GM12878 (cell line): ENCODE results near the gene SUN5. TPM values are rescaled to one million over a fixed set of nuclear protein-coding genes. Genes with fewer than 3 reads are reported as not detected.

Source experiments
- ATAC-seq: fragments of 200-7000 bp; cut with Tn5 transposase; 3 replicates; pipeline ENCODE4 v1.9.1; 2020; ENCODE audit warnings: mild to moderate bottlenecking, moderate library complexity
- BruUV-seq: library from RNA; stranded (reverse); fragments of 400-500 nt; replicated peaks from 2 replicates; lab custom pipeline; 2021; lab: Mats Ljungman, UMichigan
- CTCF ChIA-PET: fragments of 300-600 bp; sonication (Branson Sonifier 250); formaldehyde crosslinking; extraction: SDS; loops from one replicate; lab custom pipeline; 2021; ENCODE audit warnings: inconsistent platforms; lab: Yijun Ruan, JAX
- POLR2A ChIA-PET: fragments of 350-600 bp; formaldehyde crosslinking; extraction: SDS; loops from one replicate; lab custom pipeline; 2021; ENCODE audit warnings: inconsistent platforms; lab: Charles Lee
- RAD21 ChIA-PET: fragments of 300-600 bp; sonication (Branson Sonifier 250); formaldehyde crosslinking; loops from one replicate; lab custom pipeline; 2023; ENCODE audit warnings: antibody characterized with exemption; ENCODE audit not compliant: unreplicated experiment; lab: Charles Lee
- SMC1A ChIA-PET: fragments of 300-600 bp; sonication (Branson Sonifier 250); formaldehyde crosslinking; loops from one replicate; lab custom pipeline; 2023; ENCODE audit not compliant: unreplicated experiment, uncharacterized antibody; lab: Charles Lee
- DNase-seq: peaks from one replicate; pipeline ENCODE4 v3.0.0-alpha.2; 2011; ENCODE audit warnings: low read depth, low spot score
- FAIRE-seq: peaks from 3 replicates; lab custom pipeline; 2011; peaks lifted over from hg19 to GRCh38; lab: Jason Lieb, UNC
- H2AFZ ChIP-seq: 2 replicates; pipeline ENCODE4 v1.6.0; 2011; ENCODE audit warnings: low read depth, low read length, control low read depth; ENCODE audit not compliant: control insufficient read depth
- H3K27ac ChIP-seq: 2 replicates; pipeline ENCODE4 v1.5.1; 2011; ENCODE audit warnings: control low read depth; ENCODE audit not compliant: control insufficient read depth, insufficient read depth
- H3K27me3 ChIP-seq, 2 experiments: replicated peaks in 1 of 2; 2 replicates each; pipeline versions ENCODE4 v1.6.0 to v1.6.1; 2011; ENCODE audit warnings: low read length in 1 of 2; ENCODE audit not compliant: control insufficient read depth in 2 of 2, insufficient read depth in 2 of 2
- H3K36me3 ChIP-seq, 2 experiments: 2 replicates each; pipeline ENCODE4 v1.5.1; 2011; ENCODE audit warnings: low read length in 1 of 2; ENCODE audit not compliant: control insufficient read depth in 2 of 2, insufficient read depth in 2 of 2
- H3K4me1 ChIP-seq: 2 replicates; pipeline ENCODE4 v1.6.1; 2011; ENCODE audit warnings: mild to moderate bottlenecking, low read length, moderate library complexity, mixed read lengths; ENCODE audit not compliant: control insufficient read depth, insufficient read depth
- H3K4me2 ChIP-seq: 2 replicates; pipeline ENCODE4 v1.6.0; 2011; ENCODE audit warnings: control low read depth; ENCODE audit not compliant: control insufficient read depth, insufficient read depth
- H3K4me3 ChIP-seq: fragments of 200-600 bp; sonication (generic); 2 replicates; pipeline ENCODE4 v1.5.1; 2016
- H3K79me2 ChIP-seq: 2 replicates; pipeline ENCODE4 v1.6.0; 2011; ENCODE audit warnings: low read length; ENCODE audit not compliant: control insufficient read depth, insufficient read depth
- H3K9ac ChIP-seq: 2 replicates; pipeline ENCODE4 v1.8.0; 2011; ENCODE audit warnings: low read length, control low read depth, mixed read lengths; ENCODE audit not compliant: control insufficient read depth, insufficient read depth
- H3K9me3 ChIP-seq: replicated peaks from 3 replicates; pipeline ENCODE4 v1.5.1; 2011; ENCODE audit warnings: mild to moderate bottlenecking, low read length; ENCODE audit not compliant: control insufficient read depth, insufficient read depth
- H4K20me1 ChIP-seq: 2 replicates; pipeline ENCODE4 v1.6.0; 2011; ENCODE audit not compliant: control insufficient read depth, insufficient read depth
- CBX5 ChIP-seq: sonication (generic); IDR thresholded peaks from 2 replicates; pipeline ENCODE4 v1.6.1; 2016; ENCODE audit warnings: low read depth, moderate library complexity, mild to moderate bottlenecking, inconsistent platforms
- E2F4 ChIP-seq: IDR thresholded peaks from 2 replicates; pipeline ENCODE4 v1.6.1; 2012; ENCODE audit warnings: low read depth, low read length, improper control_type of control experiment
- E2F8 ChIP-seq: fragments of 450-650 bp; IDR thresholded peaks from 2 replicates; pipeline ENCODE4 v1.6.1; 2018; ENCODE audit warnings: mild to moderate bottlenecking, low read depth, moderate library complexity; ENCODE audit not compliant: partially characterized antibody
- FOXM1 ChIP-seq: IDR thresholded peaks from 2 replicates; pipeline ENCODE4 v1.6.1; 2012; ENCODE audit warnings: low read depth, mild to moderate bottlenecking, inconsistent platforms, low read length, moderate library complexity
- JUND ChIP-seq: IDR thresholded peaks from 2 replicates; pipeline ENCODE4 v1.6.1; 2012; ENCODE audit warnings: low read depth, mild to moderate bottlenecking, low read length, improper control_type of control experiment, moderate library complexity
- LARP7 ChIP-seq: fragments of 450-650 bp; IDR thresholded peaks from 2 replicates; pipeline ENCODE4 v1.6.1; 2017; ENCODE audit warnings: mild to moderate bottlenecking
- NR2C2 ChIP-seq: IDR thresholded peaks from 2 replicates; pipeline ENCODE4 v1.6.1; 2011; ENCODE audit warnings: borderline replicate concordance, low read depth; ENCODE audit not compliant: control insufficient read depth, insufficient read length
- NR2F1 ChIP-seq: fragments of 450-650 bp; conservative IDR thresholded peaks from 2 replicates; pipeline ENCODE4 v1.6.1; 2017; ENCODE audit warnings: mild to moderate bottlenecking
- SREBF2 ChIP-seq: IDR thresholded peaks from 2 replicates; pipeline ENCODE4 v1.6.1; 2012; ENCODE audit warnings: mild to moderate bottlenecking, low read length
- SUPT20H ChIP-seq: IDR thresholded peaks from 2 replicates; pipeline ENCODE4 v1.6.1; 2011; ENCODE audit warnings: low read depth, mild to moderate bottlenecking, low read length, moderate library complexity, borderline replicate concordance; ENCODE audit not compliant: control insufficient read depth
- TCF7 ChIP-seq: IDR thresholded peaks from 2 replicates; pipeline ENCODE4 v1.6.1; 2014; ENCODE audit warnings: antibody characterized with exemption, borderline replicate concordance
- ZNF207 ChIP-seq: fragments of 450-650 bp; IDR thresholded peaks from 2 replicates; pipeline ENCODE4 v1.6.1; 2014; ENCODE audit warnings: antibody characterized with exemption, mild to moderate bottlenecking, borderline replicate concordance
- ZNF384 ChIP-seq: IDR thresholded peaks from 2 replicates; pipeline ENCODE4 v1.6.1; 2012; ENCODE audit warnings: low read depth, mild to moderate bottlenecking, low read length, improper control_type of control experiment, borderline replicate concordance
- ZNF622 ChIP-seq: fragments of 450-650 bp; IDR thresholded peaks from 2 replicates; pipeline ENCODE4 v1.6.1; 2017; ENCODE audit warnings: mild to moderate bottlenecking, inconsistent platforms
- WGBS: methylation state at CpG from one replicate; pipeline ENCODE4 v1.1.6; 2016; ENCODE audit warnings: low lambda C conversion rate; ENCODE audit not compliant: insufficient replicate concordance, insufficient coverage; ENCODE audit errors: missing lambda C conversion rate; 5-methylcytosine and 5-hydroxymethylcytosine counted together
- in situ Hi-C: fragments of 300-500 bp; cut with MboI; formaldehyde crosslinking; loops from 9 replicates; pipeline ENCODE4 v1.14.3; 2018; ENCODE audit warnings: mixed read lengths
- intact Hi-C: fragments of 100-400 bp; cut with micrococcal nuclease; formaldehyde crosslinking; loops from one replicate; pipeline ENCODE4 v1.14.2; 2022; ENCODE audit not compliant: unreplicated experiment
- polyA plus RNA-seq, 11 experiments: library from polyadenylated mRNA; depleted of rRNA in 4 of 11; unstranded in 6 of 11; stranded (reverse) in 5 of 11; fragments of >200 nt; fragmentation: Nextera tagmentation in 4 of 11; fragmentation: Illumina TruSeq in 1 of 11; extraction: Ambion mirVana in 4 of 11; extraction: Trizol in 1 of 11; gene quantifications; 1 replicate in 1 of 11; 2 replicates in 10 of 11; pipeline versions ENCODE4 v1.2.1 to v1.2.3, GENCODE V29; 2011 to 2016; ENCODE audit warnings: inconsistent platforms in 2 of 11, missing spikeins in 2 of 11, low read depth in 1 of 11
- total RNA-seq, 4 experiments: library from RNA; depleted of rRNA in 3 of 4; stranded (reverse); fragments of >200 nt in 3 of 4; fragmentation: Illumina TruSeq in 1 of 4; extraction: Trizol in 1 of 4; gene quantifications; 2 replicates each; pipeline versions ENCODE4 v1.2.1 to v1.2.3, GENCODE V29; 2013 to 2021
- TF ChIP-seq, protein P1 (sequence below): fragments of 450-650 bp; IDR thresholded peaks from 2 replicates; pipeline ENCODE4 v1.6.1; 2017; ENCODE audit warnings: mild to moderate bottlenecking, moderate library complexity

Gene SUN5
- total and polyA plus RNA-seq, 10 of the 15 experiments (the other 5 are each of a cell fraction or from before 2014, with no cell fraction given) = not detected

DNA sequence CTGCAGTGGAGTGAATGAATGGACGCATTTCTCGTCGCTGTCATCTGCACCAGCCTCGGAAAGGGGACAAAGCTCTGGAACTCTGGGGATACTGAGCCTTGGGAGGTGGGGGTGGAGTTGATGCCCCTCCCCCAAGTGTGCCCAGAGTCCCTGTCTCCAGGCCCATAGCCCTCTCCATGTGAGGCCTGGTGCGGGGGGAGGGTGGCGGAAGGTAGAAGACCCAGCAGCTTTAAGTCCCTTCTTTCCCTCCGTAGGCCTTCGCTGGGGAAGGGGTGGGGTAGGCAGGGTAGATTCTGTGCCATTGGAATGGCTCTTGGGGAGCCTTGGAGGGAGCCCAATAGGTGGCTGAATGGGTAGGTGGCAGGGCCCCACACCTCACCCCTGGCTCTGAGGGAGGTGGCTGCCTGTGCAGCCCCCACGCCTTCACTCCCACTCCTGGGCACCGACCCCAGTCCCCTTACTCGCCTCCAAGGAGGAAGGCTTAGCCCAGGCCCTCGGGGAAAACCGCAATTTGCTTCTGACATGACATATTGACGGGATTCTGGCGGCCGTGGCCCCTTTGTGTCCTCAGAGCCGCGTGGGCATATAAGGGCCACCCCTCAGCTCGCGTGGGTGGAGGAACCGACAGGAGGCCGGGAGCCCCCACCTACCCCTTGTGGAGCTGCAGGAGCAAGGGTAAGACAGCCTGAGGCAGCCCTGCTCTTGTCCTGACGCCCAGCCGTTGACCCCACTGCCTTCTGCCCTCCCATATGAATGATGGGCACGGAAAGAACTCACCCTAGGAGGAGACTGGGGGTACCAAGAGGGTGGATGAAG lies 49.3 kb upstream of the SUN5 start, which contains the start of gene BPIFB3 (continued):
- TF ChIP-seq E2F8 (no peak), LARP7 (no peak), ZNF384 (no peak), CBX5 (no peak)

GRCh38 chr20:33051333-33051732 lies 47.1 kb upstream of the SUN5 start:
- H4K20me1 ChIP-seq = no peaks in the 10 kb centered on the region
- ATAC-seq (no peak), DNase-seq (no peak), FAIRE-seq (no peak)
- H3K4me2 ChIP-seq = no peak overlapping the region
- no peak overlapping the region for H3K9ac ChIP-seq
- H2AFZ ChIP-seq = no peak overlapping the region
- ChIA-PET CTCF (interaction anchor here (0.6 kb wide), 1 partner anchor 126 kb away, joined by 3 read pairs; no protein-coding TSS in a partner anchor), SMC1A (no interaction called here), RAD21 (no interaction called here), POLR2A (no interaction called here)
- H3K79me2 ChIP-seq = no peaks in the 10 kb centered on the region
- in situ Hi-C loops = no loop called here
- no peaks in the 10 kb centered on the region for H3K36me3 ChIP-seq
- WGBS = 38% methylated on average over 4 of the region's 4 CpGs
- H3K9me3 ChIP-seq = no peaks in the 10 kb centered on the region; the same call in 2 of the 3 replicates
- H3K27me3 ChIP-seq = no peaks in the 10 kb centered on the region; a peak in 1 of 4 replicates
- intact Hi-C loops = no loop called here
- H3K27ac ChIP-seq = no peak overlapping the region
- H3K4me3 ChIP-seq = no peak overlapping the region
- BruUV-seq = no TSS peak
- no peaks in the 10 kb centered on the region for H3K4me1 ChIP-seq
- no peak for TF ChIP-seq SREBF2
- no peak for TF ChIP-seq ZNF622
- no peak for TF ChIP-seq SUPT20H
- TF ChIP-seq, protein P1, sequence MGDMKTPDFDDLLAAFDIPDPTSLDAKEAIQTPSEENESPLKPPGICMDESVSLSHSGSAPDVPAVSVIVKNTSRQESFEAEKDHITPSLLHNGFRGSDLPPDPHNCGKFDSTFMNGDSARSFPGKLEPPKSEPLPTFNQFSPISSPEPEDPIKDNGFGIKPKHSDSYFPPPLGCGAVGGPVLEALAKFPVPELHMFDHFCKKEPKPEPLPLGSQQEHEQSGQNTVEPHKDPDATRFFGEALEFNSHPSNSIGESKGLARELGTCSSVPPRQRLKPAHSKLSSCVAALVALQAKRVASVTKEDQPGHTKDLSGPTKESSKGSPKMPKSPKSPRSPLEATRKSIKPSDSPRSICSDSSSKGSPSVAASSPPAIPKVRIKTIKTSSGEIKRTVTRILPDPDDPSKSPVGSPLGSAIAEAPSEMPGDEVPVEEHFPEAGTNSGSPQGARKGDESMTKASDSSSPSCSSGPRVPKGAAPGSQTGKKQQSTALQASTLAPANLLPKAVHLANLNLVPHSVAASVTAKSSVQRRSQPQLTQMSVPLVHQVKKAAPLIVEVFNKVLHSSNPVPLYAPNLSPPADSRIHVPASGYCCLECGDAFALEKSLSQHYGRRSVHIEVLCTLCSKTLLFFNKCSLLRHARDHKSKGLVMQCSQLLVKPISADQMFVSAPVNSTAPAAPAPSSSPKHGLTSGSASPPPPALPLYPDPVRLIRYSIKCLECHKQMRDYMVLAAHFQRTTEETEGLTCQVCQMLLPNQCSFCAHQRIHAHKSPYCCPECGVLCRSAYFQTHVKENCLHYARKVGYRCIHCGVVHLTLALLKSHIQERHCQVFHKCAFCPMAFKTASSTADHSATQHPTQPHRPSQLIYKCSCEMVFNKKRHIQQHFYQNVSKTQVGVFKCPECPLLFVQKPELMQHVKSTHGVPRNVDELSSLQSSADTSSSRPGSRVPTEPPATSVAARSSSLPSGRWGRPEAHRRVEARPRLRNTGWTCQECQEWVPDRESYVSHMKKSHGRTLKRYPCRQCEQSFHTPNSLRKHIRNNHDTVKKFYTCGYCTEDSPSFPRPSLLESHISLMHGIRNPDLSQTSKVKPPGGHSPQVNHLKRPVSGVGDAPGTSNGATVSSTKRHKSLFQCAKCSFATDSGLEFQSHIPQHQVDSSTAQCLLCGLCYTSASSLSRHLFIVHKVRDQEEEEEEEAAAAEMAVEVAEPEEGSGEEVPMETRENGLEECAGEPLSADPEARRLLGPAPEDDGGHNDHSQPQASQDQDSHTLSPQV = no peak
- TF ChIP-seq JUND = no peak
- no peak for TF ChIP-seq ZNF207
- no peak for TF ChIP-seq E2F4
- no peak for TF ChIP-seq NR2C2
- TF ChIP-seq NR2F1 = no peak
- no peak for TF ChIP-seq TCF7
- no peak for TF ChIP-seq FOXM1
